OCI-LY7 (cell line): ENCODE measurements around the gene CECR2. TPM values are rescaled to one million over a fixed set of nuclear protein-coding genes. Genes with fewer than 3 reads are reported as not detected.

Source experiments
- BruUV-seq: library from RNA; stranded (reverse); fragments of 400-500 nt; replicated peaks from 2 replicates; lab custom pipeline; 2021; lab: Mats Ljungman, UMichigan
- CTCF ChIA-PET: fragments of 300-600 bp; sonication (Branson Sonifier 250); formaldehyde crosslinking; loops from one replicate; lab custom pipeline; 2022; ENCODE audit warnings: antibody characterized with exemption; ENCODE audit not compliant: unreplicated experiment; lab: Charles Lee
- POLR2A ChIA-PET: fragments of 300-600 bp; sonication (Branson Sonifier 250); formaldehyde crosslinking; loops from one replicate; lab custom pipeline; 2022; ENCODE audit warnings: antibody characterized with exemption; lab: Charles Lee
- DNase-seq: peaks from one replicate; pipeline ENCODE4 v3.0.0-alpha.2; 2015; ENCODE audit warnings: low spot score
- H2AFZ ChIP-seq: fragments of 200-600 bp; sonication (generic), shearing (Covaris generic); 2 replicates; pipeline ENCODE4 v1.6.1; 2014; ENCODE audit warnings: mild to moderate bottlenecking, antibody characterized with exemption, low read length, moderate library complexity
- H3K27ac ChIP-seq: fragments of 200-600 bp; sonication (generic); 2 replicates; pipeline ENCODE4 v1.5.1; 2014; ENCODE audit warnings: mixed run types, low read depth, mild to moderate bottlenecking, moderate library complexity, low read length, inconsistent platforms; ENCODE audit not compliant: poor library complexity, severe bottlenecking
- H3K36me3 ChIP-seq: fragments of 200-600 bp; sonication (generic); 2 replicates; pipeline ENCODE4 v1.6.1; 2014; ENCODE audit warnings: mild to moderate bottlenecking, antibody characterized with exemption, low read length, moderate library complexity, mixed read lengths; ENCODE audit not compliant: insufficient read depth
- H3K4me1 ChIP-seq: fragments of 200-600 bp; sonication (generic); 2 replicates; pipeline ENCODE4 v1.5.1; 2014; ENCODE audit warnings: mild to moderate bottlenecking, low read length; ENCODE audit not compliant: insufficient read depth, poor library complexity, severe bottlenecking
- H3K4me2 ChIP-seq: fragments of 200-600 bp; sonication (generic); 2 replicates; pipeline ENCODE4 v1.6.1; 2014; ENCODE audit warnings: mild to moderate bottlenecking, low read length
- H3K4me3 ChIP-seq: fragments of 200-600 bp; sonication (generic); 2 replicates; pipeline ENCODE4 v1.5.1; 2014; ENCODE audit warnings: mild to moderate bottlenecking, low read depth, low read length; ENCODE audit not compliant: poor library complexity, severe bottlenecking
- H3K79me2 ChIP-seq: fragments of 200-600 bp; sonication (generic); 2 replicates; pipeline ENCODE4 v1.6.1; 2016; ENCODE audit warnings: low read depth, mild to moderate bottlenecking, low read length, moderate library complexity, mixed read lengths; ENCODE audit not compliant: insufficient read depth
- H3K9me2 ChIP-seq: fragments of 200-600 bp; sonication (generic); 2 replicates; pipeline ENCODE4 v1.6.1; 2016; ENCODE audit warnings: mild to moderate bottlenecking, low read length, mixed read lengths; ENCODE audit not compliant: insufficient read depth
- H3K9me3 ChIP-seq: fragments of 200-600 bp; sonication (generic); 2 replicates; pipeline ENCODE4 v1.6.1; 2014; ENCODE audit warnings: mild to moderate bottlenecking, mixed run types, low read length, mixed read lengths
- H4K20me1 ChIP-seq: fragments of 200-600 bp; sonication (generic); 2 replicates; pipeline ENCODE4 v1.6.1; 2014; ENCODE audit warnings: mild to moderate bottlenecking, antibody characterized with exemption, low read length, moderate library complexity, mixed read lengths; ENCODE audit not compliant: insufficient read depth
- EZH2phosphoT487 ChIP-seq: fragments of 200-600 bp; sonication (generic); IDR thresholded peaks from 2 replicates; pipeline ENCODE4 v1.6.1; 2018; ENCODE audit warnings: low read depth, borderline replicate concordance, mild to moderate bottlenecking, mixed run types, antibody characterized with exemption, low read length, moderate library complexity, mixed read lengths
- intact Hi-C: fragments of 100-400 bp; cut with micrococcal nuclease; formaldehyde crosslinking; loops from one replicate; pipeline ENCODE4 v1.10.0; 2022; ENCODE audit not compliant: unreplicated experiment
- total RNA-seq, 2 experiments: library from RNA; depleted of rRNA in 1 of 2; stranded (reverse); fragments of >200 nt in 1 of 2; shearing (Covaris generic) in 1 of 2; gene quantifications; 2 replicates each; pipeline ENCODE4 v1.2.3, GENCODE V29; 2014 to 2022
- TF ChIP-seq, protein P1 (sequence below): fragments of 200-600 bp; sonication (generic); conservative IDR thresholded peaks from 2 replicates; pipeline ENCODE4 v1.5.1; 2014; ENCODE audit warnings: mild to moderate bottlenecking, antibody characterized with exemption, low read length, moderate library complexity, mixed read lengths

The CECR2 gene
- total RNA-seq, 2 experiments from 2014 or later = 0.09 to 0.53 TPM

DNA sequence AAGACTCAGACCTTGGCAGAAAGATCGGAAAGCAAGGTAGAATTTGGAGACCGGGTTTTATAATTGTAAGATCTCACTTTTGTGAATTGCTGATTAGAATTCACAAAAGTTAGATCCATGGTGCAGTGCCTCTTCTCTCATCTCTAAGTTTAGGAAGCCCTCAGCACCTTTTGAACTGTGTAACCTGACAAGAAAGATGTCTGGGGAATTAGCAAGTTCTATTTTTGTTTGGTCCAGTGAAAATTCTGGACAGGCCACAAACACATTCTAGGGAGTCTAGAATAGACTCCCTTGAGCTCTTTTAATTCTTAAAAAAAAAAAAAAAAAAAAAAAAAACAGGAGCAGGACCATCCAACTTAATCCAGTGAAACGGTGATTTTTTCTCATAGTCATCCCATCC is 66.1 kb downstream of the CECR2 start:
- no peaks in the 10 kb centered on the region for H3K36me3 ChIP-seq
- no TSS peak for BruUV-seq
- H3K9me2 ChIP-seq = no peaks in the 10 kb centered on the region
- ChIA-PET CTCF (interaction anchor here (0.8 to 2.2 kb wide), 2 partner anchors 16 to 263 kb away, joined by 3 to 7 read pairs; no protein-coding TSS in a partner anchor), POLR2A (interaction anchor here (0.6 to 2.7 kb wide), 9 partner anchors 9 to 159 kb away, joined by 3 to 10 read pairs (median 7); no protein-coding TSS in a partner anchor)
- no peak overlapping the region for H3K4me2 ChIP-seq
- H3K4me3 ChIP-seq = no peak overlapping the region
- no peak for DNase-seq
- H3K27ac ChIP-seq = no peak overlapping the region
- H2AFZ ChIP-seq = no peak overlapping the region
- H3K4me1 ChIP-seq = peaks cover 31% of the 10 kb centered on the region
- intact Hi-C loops = loop anchor here (5.0 kb wide), 1 partner anchor 42 kb away; no protein-coding TSS in a partner anchor
- no peaks in the 10 kb centered on the region for H3K79me2 ChIP-seq
- H4K20me1 ChIP-seq = no peaks in the 10 kb centered on the region
- H3K9me3 ChIP-seq = no peaks in the 10 kb centered on the region
- TF ChIP-seq EZH2phosphoT487 = no peak
- TF ChIP-seq, protein P1, sequence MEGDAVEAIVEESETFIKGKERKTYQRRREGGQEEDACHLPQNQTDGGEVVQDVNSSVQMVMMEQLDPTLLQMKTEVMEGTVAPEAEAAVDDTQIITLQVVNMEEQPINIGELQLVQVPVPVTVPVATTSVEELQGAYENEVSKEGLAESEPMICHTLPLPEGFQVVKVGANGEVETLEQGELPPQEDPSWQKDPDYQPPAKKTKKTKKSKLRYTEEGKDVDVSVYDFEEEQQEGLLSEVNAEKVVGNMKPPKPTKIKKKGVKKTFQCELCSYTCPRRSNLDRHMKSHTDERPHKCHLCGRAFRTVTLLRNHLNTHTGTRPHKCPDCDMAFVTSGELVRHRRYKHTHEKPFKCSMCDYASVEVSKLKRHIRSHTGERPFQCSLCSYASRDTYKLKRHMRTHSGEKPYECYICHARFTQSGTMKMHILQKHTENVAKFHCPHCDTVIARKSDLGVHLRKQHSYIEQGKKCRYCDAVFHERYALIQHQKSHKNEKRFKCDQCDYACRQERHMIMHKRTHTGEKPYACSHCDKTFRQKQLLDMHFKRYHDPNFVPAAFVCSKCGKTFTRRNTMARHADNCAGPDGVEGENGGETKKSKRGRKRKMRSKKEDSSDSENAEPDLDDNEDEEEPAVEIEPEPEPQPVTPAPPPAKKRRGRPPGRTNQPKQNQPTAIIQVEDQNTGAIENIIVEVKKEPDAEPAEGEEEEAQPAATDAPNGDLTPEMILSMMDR = no peak

DNA sequence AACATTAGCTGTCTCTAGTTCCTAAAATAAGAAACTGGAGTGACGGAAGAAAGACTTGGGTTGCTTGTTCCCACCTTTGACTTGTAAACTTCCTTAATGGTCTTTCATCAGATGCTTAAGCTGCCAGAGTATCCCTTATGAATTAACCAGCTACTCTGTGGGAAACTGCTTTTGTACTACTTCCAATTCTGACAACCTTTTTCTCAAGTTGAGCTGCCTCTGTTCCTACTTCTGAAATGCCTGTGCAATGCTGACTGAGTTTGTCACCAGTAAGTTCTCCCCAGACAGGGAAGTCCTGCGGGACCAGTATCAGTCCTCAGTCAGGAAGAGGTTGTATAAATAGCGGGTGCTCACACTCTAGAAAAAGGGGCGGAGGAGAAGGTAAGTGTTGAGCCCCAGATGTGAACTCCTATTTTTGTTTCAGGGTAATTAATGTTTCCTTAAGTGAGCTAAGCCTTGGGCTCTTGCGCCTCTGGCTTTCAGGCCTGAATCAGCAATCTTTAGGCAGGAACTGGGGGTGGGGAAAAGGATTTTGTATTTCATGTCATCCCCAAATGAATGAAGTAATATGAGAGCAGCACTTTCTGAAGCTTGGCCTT is 67.2 kb downstream of the CECR2 start:
- Histone ChIP-seq H4K20me1 (no peaks in the 10 kb centered on the region), H3K79me2 (no peaks in the 10 kb centered on the region), H2AFZ (peak overlapping the region; percentile 94), H3K4me3 (no peak overlapping the region), H3K27ac (peak overlapping the region; percentile 21), H3K36me3 (no peaks in the 10 kb centered on the region), H3K4me2 (peak overlapping the region; percentile 59), H3K4me1 (peaks cover 26% of the 10 kb centered on the region), H3K9me2 (no peaks in the 10 kb centered on the region), H3K9me3 (no peaks in the 10 kb centered on the region)
- intact Hi-C loops = loop anchor here (5.0 kb wide), 1 partner anchor 41 kb away; no protein-coding TSS in a partner anchor
- DNase-seq = peak; percentile 49
- CTCF ChIA-PET = interaction anchor here (0.8 to 2.2 kb wide), 2 partner anchors 231 to 264 kb away, joined by 3 to 7 read pairs; no protein-coding TSS in a partner anchor
- POLR2A ChIA-PET = interaction anchor here (0.8 to 2.7 kb wide), 9 partner anchors 8 to 69 kb away, joined by 3 to 10 read pairs (median 7); no protein-coding TSS in a partner anchor
- TF ChIP-seq EZH2phosphoT487 = no peak
- TF ChIP-seq, protein P1 = peak; percentile 36; the same call in 1 of the 2 replicates
- no TSS peak for BruUV-seq
